ENCODE data around the gene DHRS13. TPM values are rescaled to one million over a fixed set of nuclear protein-coding genes. Genes with fewer than 3 reads are reported as not detected.

Gene DHRS13, protein sequence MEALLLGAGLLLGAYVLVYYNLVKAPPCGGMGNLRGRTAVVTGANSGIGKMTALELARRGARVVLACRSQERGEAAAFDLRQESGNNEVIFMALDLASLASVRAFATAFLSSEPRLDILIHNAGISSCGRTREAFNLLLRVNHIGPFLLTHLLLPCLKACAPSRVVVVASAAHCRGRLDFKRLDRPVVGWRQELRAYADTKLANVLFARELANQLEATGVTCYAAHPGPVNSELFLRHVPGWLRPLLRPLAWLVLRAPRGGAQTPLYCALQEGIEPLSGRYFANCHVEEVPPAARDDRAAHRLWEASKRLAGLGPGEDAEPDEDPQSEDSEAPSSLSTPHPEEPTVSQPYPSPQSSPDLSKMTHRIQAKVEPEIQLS
- 10 to 100 TPM; 29.7 to 30.2 TPM for total RNA-seq

DNA sequence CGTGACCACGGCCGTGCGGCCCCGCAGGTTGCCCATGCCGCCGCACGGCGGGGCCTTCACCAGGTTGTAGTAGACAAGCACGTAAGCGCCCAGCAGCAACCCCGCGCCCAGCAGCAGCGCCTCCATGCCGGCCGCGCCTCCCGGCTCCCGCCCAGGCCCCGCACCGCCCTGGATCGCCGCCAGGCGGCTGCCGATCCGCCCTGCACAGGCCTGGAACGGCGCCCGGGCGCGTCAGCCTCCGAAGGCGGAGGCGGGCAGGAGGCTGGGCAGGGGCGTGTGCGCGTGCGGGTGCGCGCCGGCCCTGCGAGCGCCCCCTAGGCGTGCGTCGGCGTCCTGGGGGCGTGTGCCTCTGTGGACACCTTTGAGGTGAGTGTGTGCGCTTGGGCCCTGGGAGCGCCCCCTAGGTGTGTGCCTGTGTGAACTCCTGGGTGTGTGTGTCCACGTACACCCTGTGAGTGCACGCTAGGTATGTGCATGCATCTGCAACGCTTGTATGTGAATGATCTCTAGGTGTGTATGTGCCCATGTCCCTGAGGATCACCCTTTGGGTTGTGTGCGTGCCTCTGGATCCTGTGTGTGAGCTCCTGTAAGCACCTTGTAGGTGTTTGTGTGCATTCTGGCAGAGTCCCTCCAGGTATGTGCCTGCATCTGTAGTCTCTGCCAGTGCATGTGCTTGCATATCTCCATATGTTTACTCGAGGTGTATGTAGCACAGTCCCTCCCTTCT, at the start of gene DHRS13:
Gene DHRS13, minus strand, starts transcription at position 261 of the 727 bp plus-strand sequence. Its CDS starts 135 bp downstream, at position 126.

DNA sequence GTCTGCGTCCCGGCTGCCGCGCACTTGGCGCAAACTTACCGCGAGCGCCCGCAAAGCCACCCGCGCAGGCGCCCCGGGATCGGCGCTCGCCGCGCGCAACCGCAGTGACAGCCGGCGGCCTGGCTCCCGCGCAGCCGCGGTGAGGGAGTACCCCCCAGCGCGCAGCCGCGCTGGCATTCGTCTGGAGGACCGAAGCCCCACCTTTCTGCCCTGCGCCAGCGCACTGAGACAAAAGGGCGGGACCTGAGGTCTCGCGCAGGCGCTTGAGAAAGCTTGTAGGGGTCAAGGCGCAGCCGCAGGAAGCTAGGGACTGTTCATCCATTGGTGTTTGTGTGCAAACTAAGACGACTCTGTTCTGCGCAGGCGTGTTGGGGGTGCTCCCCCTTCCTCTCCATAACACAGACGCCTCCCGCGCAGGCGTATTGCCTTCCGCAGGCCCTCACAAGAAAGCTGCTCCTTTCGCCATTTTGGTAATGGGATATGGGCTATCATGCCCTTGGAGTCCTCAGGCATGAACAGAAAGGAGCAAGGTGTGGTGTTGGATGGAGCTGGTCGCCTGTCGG, 48.6 kb upstream of the DHRS13 start, which contains the start of gene PHF12:
Gene PHF12, minus strand, starts transcription at position 91 of the 563 bp plus-strand sequence. CDS start 558 bp downstream, outside the sequence.

DNA sequence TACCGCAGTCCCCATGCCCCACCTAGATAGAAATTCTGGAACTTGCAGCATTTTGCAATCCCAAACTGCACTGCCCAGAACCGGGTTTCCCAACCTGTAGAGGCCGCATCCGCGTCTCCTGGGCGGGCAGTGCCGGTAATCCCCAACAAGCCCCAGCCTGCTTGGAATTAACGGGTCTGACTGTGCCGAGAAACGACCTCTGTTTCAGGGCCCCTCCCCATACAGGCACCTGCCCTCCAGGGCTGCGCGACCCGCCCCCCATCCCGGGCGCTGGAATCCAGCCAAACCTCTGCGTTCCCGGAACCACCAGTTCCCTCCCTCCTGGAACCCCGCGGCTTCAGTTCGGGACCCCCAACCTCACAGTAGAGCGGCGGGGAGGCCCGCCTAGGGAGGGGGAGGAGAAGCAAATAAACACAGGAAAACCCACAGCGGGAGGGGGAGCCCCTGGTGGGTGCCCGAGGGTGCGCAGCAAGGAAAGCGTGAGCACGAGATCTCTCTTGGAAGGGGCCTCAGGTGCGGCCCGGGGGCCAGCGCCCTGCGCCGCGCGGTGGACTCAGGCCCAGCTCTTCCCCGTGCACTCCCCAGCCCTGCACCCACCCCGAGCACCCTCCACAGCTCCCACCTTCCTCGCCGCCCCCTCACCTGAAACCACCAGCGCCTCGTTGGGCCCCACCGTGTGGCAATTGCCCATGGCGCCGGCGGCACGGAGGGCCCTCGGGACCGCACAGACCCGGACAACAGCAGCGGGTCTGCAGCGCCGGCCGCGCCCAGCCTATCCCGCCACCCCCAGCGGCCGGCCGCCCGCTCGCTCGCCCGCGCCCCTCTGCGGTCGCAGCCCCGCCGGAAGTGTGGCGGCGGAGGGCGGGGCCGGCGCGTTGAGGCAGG, 5.8 kb downstream of the DHRS13 start, which contains the start of gene FLOT2:
Gene FLOT2, minus strand, starts transcription at position 850 of the 885 bp plus-strand sequence. Its CDS starts 159 bp downstream, at position 691.

DNA sequence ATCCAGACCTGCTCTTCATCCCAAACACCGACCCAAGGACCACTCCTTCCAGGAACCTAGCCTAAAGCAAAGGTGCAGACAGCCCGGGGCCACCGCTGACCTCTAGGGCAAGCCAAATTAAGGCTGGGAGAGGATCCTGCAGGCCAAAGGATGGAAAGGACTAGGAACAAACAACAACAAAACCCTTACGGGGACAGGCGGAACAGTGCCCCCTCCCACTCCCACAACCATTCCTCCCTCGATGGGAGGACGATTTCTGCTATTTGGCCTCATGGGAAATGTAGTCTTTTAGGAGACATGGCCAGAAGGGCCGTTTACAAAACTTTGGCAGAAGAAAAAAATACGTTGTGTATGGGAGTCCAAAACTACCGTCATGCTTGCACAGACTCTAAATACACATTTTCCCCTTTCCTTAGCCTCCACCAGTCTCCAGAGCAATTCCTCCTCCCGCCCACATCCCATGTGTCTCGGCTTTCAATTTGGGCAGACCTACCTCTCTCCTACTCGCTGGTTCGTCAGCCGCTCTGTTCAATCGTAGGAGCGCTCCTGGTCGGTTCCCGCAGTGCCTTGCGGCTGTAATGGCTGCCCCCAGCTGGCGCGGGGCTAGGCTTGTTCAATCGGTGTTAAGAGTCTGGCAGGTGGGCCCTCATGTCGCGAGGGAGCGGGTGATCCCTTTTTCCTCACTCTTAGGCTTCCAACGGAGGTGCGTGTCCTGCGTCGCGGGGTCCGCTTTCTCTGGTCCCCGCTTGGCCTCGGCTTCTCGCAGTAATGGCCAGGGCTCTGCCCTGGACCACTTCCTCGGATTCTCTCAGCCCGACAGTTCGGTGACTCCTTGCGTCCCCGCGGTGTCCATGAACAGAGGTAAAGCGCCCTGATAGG, 48.2 kb downstream of the DHRS13 start, which contains the start of gene ERAL1:
Gene ERAL1, plus strand, starts transcription at position 560 of the 879 bp plus-strand sequence. Its CDS starts 19 bp downstream, at position 579.

Small RNA genes lying within 50 kb of the gene (microRNA-seq; reads per million reads assigned to microRNA genes)
- gene MIR451B (ENCODE audit: borderline microRNAs expressed, borderline replicate concordance): not detected

Other genes starting within 250 kb of the DHRS13 start
- gene SDF2, start 241.2 kb downstream of the DHRS13 start, total RNA-seq: 10 to 100 TPM; 42.3 to 43.1 TPM
- 10 to 100 TPM; 66.4 to 70.2 TPM for gene SUPT6H, start 240.9 kb downstream of the DHRS13 start, total RNA-seq
- gene PROCA1, start 191.2 kb downstream of the DHRS13 start, total RNA-seq: 1 to 10 TPM; 7.3 to 8.2 TPM
- 10 to 100 TPM in 1 of 2 experiments, 1 to 10 TPM in 1; 9.8 to 11.8 TPM for gene RAB34, start 185.2 kb downstream of the DHRS13 start, total RNA-seq
- 1,000 to 10,000 TPM; 2,967 to 3,139 TPM for gene RPL23A, start 183.1 kb downstream of the DHRS13 start, total RNA-seq
- gene TLCD1, start 176.8 kb downstream of the DHRS13 start, total RNA-seq: 1 to 10 TPM; 1.3 to 2.2 TPM
- 1 to 10 TPM; 7.1 to 7.4 TPM for gene NEK8, start 174.3 kb downstream of the DHRS13 start, total RNA-seq
- 10 to 100 TPM; 46.4 to 51.9 TPM for gene TRAF4, start 159.1 kb downstream of the DHRS13 start, total RNA-seq
- 10 to 100 TPM; 16.8 to 18.7 TPM for gene FAM222B, start 60.3 kb downstream of the DHRS13 start, total RNA-seq
- gene ERAL1, start 48.1 kb downstream of the DHRS13 start, total RNA-seq: 10 to 100 TPM; 32.4 to 38.9 TPM
- gene FLOT2, start 5.3 kb downstream of the DHRS13 start, total RNA-seq: 100 to 1,000 TPM; 200 to 210 TPM
- 10 to 100 TPM; 72.6 to 72.9 TPM for gene PHF12, start 48.4 kb upstream of the DHRS13 start, total RNA-seq
- gene SEZ6, start 103.0 kb upstream of the DHRS13 start, total RNA-seq: not detected
- 1 to 10 TPM in 1 of 2 experiments, under 1 TPM in 1; 0.96 to 2.0 TPM for gene PIPOX, start 140.1 kb upstream of the DHRS13 start, total RNA-seq